ENCODE results near the gene CELF5.
"Not testable (repeated sequence)": the region's sequence is repeated elsewhere in the genome, so short reads cannot be mapped to it uniquely, and the experiment has no call there.

Gene CELF5

GRCh38 chr19:3296446-3296845, 72.0 kb downstream of the CELF5 start:
- DNase-seq: no peak

- DNase-seq: no peak
Measured at GRCh38 chr19:3298853-3299449, 74.5 kb downstream of the CELF5 start.

GRCh38 chr19:3300566-3300965, 76.1 kb downstream of the CELF5 start:
- DNase-seq: not testable (repeated sequence)

- DNase-seq: no peak
Measured at GRCh38 chr19:3302755-3303154, 78.3 kb downstream of the CELF5 start.

GRCh38 chr19:3304871-3305423, 80.5 kb downstream of the CELF5 start:
- DNase-seq: peak; percentile 71

- DNase-seq: no peak
Measured at GRCh38 chr19:3309724-3310123, 85.3 kb downstream of the CELF5 start.

GRCh38 chr19:3310280-3310679, 85.8 kb downstream of the CELF5 start:
- DNase-seq: no peak

- DNase-seq: no peak
Measured at GRCh38 chr19:3310711-3311110, 86.2 kb downstream of the CELF5 start.

- no peak for DNase-seq
Measured at GRCh38 chr19:3313199-3313575, 88.7 kb downstream of the CELF5 start.

GRCh38 chr19:3314962-3315675, 90.7 kb downstream of the CELF5 start:
- DNase-seq: no peak

GRCh38 chr19:3315676-3315973, 91.2 kb downstream of the CELF5 start:
- DNase-seq: no peak

- DNase-seq: no peak
Measured at GRCh38 chr19:3316132-3316648, 91.7 kb downstream of the CELF5 start.

- no peak for DNase-seq
Measured at GRCh38 chr19:3316659-3317207, 92.3 kb downstream of the CELF5 start.

- DNase-seq: no peak
Measured at GRCh38 chr19:3319643-3320353, 95.3 kb downstream of the CELF5 start.

- DNase-seq: no peak
Measured at GRCh38 chr19:3320354-3320670, 95.9 kb downstream of the CELF5 start.

GRCh38 chr19:3320853-3321252, 96.4 kb downstream of the CELF5 start:
- no peak for DNase-seq

- DNase-seq: no peak
Measured at GRCh38 chr19:3321696-3322095, 97.2 kb downstream of the CELF5 start.

- DNase-seq: no peak
Measured at GRCh38 chr19:3322199-3322978, 97.9 kb downstream of the CELF5 start.

- no peak for DNase-seq
Measured at GRCh38 chr19:3323026-3323425, 98.6 kb downstream of the CELF5 start.

GRCh38 chr19:3323658-3324057, 99.2 kb downstream of the CELF5 start:
- no peak for DNase-seq

- peak; percentile 74 for DNase-seq
Measured at GRCh38 chr19:3324405-3324856, 100.0 kb downstream of the CELF5 start.

- DNase-seq: no peak
Measured at GRCh38 chr19:3325451-3325850, 101.0 kb downstream of the CELF5 start.

GRCh38 chr19:3328743-3329142, 104.3 kb downstream of the CELF5 start:
- no peak for DNase-seq
